Spleen (tissue), 11 donors: Measurements from ENCODE around the gene ITGBL1. TPM values are rescaled to one million over a fixed set of nuclear protein-coding genes. Genes with fewer than 3 reads are reported as not detected.

Experiments used
- DNase-seq: peaks from one replicate; pipeline ENCODE4 v3.0.0-alpha.2; 2020
- H3K27ac ChIP-seq, 8 donors: fragments of 200-600 bp; sonication (generic) in 7 of 8; 1 replicate in 4 of 8; 2 replicates in 4 of 8; pipeline versions ENCODE4 v1.5.0 to v1.8.0; 2016 to 2021; ENCODE audit warnings: inconsistent platforms in 4 of 8, mild to moderate bottlenecking in 4 of 8, moderate library complexity in 1 of 8
- H3K27me3 ChIP-seq, 7 donors: fragments of 200-600 bp; sonication (generic) in 6 of 7; replicated peaks in 1 of 7; 1 replicate in 4 of 7; 2 replicates in 3 of 7; pipeline versions ENCODE4 v1.5.0 to v1.8.0; 2016 to 2021; ENCODE audit warnings: inconsistent platforms in 3 of 7, mild to moderate bottlenecking in 1 of 7
- H3K36me3 ChIP-seq, 6 donors: fragments of 200-600 bp; sonication (generic) in 5 of 6; 1 replicate in 4 of 6; 2 replicates in 2 of 6; pipeline versions ENCODE4 v1.5.0 to v1.8.0; 2016 to 2021; ENCODE audit warnings: inconsistent platforms in 2 of 6
- H3K4me1 ChIP-seq, 6 donors: fragments of 200-600 bp; sonication (generic) in 5 of 6; 1 replicate in 3 of 6; 2 replicates in 3 of 6; pipeline versions ENCODE4 v1.5.0 to v1.8.0; 2016 to 2021; ENCODE audit warnings: inconsistent platforms in 3 of 6
- H3K4me3 ChIP-seq, 8 donors: fragments of 200-600 bp; sonication (generic) in 7 of 8; 1 replicate in 4 of 8; 2 replicates in 4 of 8; pipeline versions ENCODE4 v1.5.0 to v1.8.0; 2016 to 2021; ENCODE audit warnings: inconsistent platforms in 4 of 8, mild to moderate bottlenecking in 4 of 8, moderate library complexity in 2 of 8
- H3K9me3 ChIP-seq, 8 donors: fragments of 200-600 bp; sonication (generic) in 7 of 8; 1 replicate in 4 of 8; 2 replicates in 4 of 8; pipeline versions ENCODE4 v1.5.0 to v1.8.0; 2016 to 2021; ENCODE audit warnings: inconsistent platforms in 4 of 8
- POLR2A ChIP-seq, 3 donors: fragments of 450-650 bp; IDR thresholded peaks; one replicate each; pipeline ENCODE4 v1.5.1; 2017; ENCODE audit warnings: antibody characterized with exemption in 3 of 3, mild to moderate bottlenecking in 1 of 3
- POLR2AphosphoS5 ChIP-seq, 3 donors: sonication (generic); formaldehyde crosslinking; IDR thresholded peaks; one replicate each; pipeline ENCODE4 v1.5.1; 2017; ENCODE audit warnings: antibody characterized with exemption in 3 of 3
- WGBS, 5 donors: extraction: QIAGEN DNeasy Blood & Tissue Kit in 3 of 5; methylation state at CpG; one replicate each; pipeline versions ENCODE4 v1.1.5 to v1.1.7; 2013 to 2018; 5-methylcytosine and 5-hydroxymethylcytosine counted together
- intact Hi-C: fragments of 100-400 bp; cut with DNase I; formaldehyde crosslinking; loops from one replicate; pipeline ENCODE4 v1.15.0; 2023; ENCODE audit warnings: low total_unique reads
- polyA plus RNA-seq, 3 donors: library from polyadenylated mRNA; stranded (reverse); fragments of 200-250 nt; gene quantifications; one replicate each; pipeline ENCODE4 v1.2.1, GENCODE V29; 2013
- total RNA-seq, 7 donors: library from RNA; depleted of rRNA in 3 of 7; stranded (reverse); fragments of >200 nt in 3 of 7; fragmentation: NEBNext Ultra II Directional in 4 of 7; extraction: Animal tissue kit (Norgen Biotek cat#: 25700) in 4 of 7; gene quantifications; one replicate each; pipeline versions ENCODE4 v1.1.0 to v1.2.1, GENCODE V29; 2016 to 2021
- TF ChIP-seq, protein P1 (sequence below), 11 experiments: fragments of 200-600 bp in 7 of 11; fragments of 450-650 bp in 4 of 11; sonication (generic) in 4 of 11; IDR thresholded peaks in 8 of 11; conservative IDR thresholded peaks in 3 of 11; 1 replicate in 7 of 11; 2 replicates in 4 of 11; pipeline versions ENCODE4 v1.4.0 to v1.8.0; 2016 to 2021; ENCODE audit warnings: antibody characterized with exemption in 11 of 11, inconsistent platforms in 4 of 11, mild to moderate bottlenecking in 1 of 11
- donor health status: healthy with polysubstance abuse.
- donor health status: DM: no; HTN: no; CAD: no; lungs with moderate emphysema.
- donor health status: DM: no; HTN: no; CAD: no.
- donor health status: Bipolar disorder and iron deficiency.
- donor health status: healthy.
- donor health status: DM: no; HTN: no; CAD: no.
- donor health status: DM: yes; HTN: yes; CAD: no.

Gene ITGBL1
- total and polyA plus RNA-seq, 10 donors = 0.48 to 1.6 (median 0.97) TPM; not detected in 1

DNA sequence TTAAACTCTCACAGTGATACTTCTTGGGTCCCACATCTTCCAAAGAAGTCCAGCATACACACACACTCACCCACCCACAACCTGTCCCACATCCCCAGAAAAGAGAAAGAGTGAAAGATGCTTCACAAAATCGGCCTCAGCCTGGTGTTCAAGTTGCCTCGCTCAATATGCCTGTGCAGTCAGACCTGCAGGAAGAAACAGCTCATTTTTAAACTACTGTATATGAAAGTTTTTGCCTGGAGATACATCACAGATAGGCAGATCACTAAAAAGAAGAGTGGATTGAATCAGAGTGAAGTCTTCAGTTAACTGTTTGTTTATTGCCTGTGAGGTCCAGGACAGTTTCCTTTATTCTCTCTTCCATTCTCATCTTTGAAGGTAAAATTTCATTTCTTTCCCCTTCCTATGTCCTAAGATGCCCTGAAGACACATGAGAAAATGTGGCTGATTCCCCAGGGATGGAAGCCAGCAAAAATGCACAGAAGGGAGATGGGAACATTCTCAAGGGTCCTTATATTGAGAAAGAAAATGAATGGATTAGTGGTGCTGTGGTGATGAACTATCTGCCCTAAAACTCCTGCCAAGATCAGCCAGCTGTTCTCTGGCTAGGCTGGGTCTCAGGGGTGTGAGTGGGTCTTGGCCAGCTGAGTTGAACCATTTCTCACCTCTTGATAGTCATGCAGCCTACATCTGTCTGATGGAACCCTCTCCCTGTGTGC is 259.0 kb downstream of the ITGBL1 start:
- no peak for DNase-seq
- Histone ChIP-seq H3K27me3 (no peaks in the 10 kb centered on the region), H3K4me3 (no peak overlapping the region), H3K27ac (no peak overlapping the region), H3K36me3 (no peaks in the 10 kb centered on the region), H3K9me3 (no peaks in the 10 kb centered on the region), H3K4me1 (peaks cover 0 to 7% (median 0%) of the 10 kb centered on the region in 6 donors)
- intact Hi-C loops = no loop called here
- WGBS, 5 donors = 66 to 92% (median 84%) methylated on average over 2 of the region's 2 CpGs
- TF ChIP-seq, protein P1, sequence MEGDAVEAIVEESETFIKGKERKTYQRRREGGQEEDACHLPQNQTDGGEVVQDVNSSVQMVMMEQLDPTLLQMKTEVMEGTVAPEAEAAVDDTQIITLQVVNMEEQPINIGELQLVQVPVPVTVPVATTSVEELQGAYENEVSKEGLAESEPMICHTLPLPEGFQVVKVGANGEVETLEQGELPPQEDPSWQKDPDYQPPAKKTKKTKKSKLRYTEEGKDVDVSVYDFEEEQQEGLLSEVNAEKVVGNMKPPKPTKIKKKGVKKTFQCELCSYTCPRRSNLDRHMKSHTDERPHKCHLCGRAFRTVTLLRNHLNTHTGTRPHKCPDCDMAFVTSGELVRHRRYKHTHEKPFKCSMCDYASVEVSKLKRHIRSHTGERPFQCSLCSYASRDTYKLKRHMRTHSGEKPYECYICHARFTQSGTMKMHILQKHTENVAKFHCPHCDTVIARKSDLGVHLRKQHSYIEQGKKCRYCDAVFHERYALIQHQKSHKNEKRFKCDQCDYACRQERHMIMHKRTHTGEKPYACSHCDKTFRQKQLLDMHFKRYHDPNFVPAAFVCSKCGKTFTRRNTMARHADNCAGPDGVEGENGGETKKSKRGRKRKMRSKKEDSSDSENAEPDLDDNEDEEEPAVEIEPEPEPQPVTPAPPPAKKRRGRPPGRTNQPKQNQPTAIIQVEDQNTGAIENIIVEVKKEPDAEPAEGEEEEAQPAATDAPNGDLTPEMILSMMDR (IDR thresholded peaks at IDR 0.05 in 8 of 11, conservative IDR thresholded peaks at IDR 0.05 in 3 of 11) = no peak
- TF ChIP-seq POLR2AphosphoS5 (IDR thresholded peaks at IDR 0.05) (no peak), POLR2A (IDR thresholded peaks at IDR 0.05) (no peak)

DNA sequence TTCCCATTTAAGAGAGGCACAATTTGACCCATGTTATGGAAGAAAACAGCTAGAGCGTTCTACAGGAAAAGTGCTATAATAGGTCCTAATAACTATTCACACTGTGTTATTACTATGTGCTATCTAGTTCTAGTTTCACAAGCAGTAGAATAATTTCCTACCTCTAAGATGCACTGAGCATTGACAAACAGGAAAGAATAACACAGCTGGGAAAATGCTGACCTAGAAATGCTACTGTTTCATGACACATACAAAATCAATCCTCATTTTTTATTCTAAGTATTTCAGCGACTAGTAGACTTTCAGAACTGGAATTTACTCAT is 259.5 kb downstream of the ITGBL1 start:
- TF ChIP-seq, protein P1 (IDR thresholded peaks at IDR 0.05 in 8 of 11, conservative IDR thresholded peaks at IDR 0.05 in 3 of 11) = no peak
- no peak for TF ChIP-seq POLR2A (IDR thresholded peaks at IDR 0.05)
- TF ChIP-seq POLR2AphosphoS5 (IDR thresholded peaks at IDR 0.05) = no peak
- 74 to 94% (median 79%) methylated on average over 2 of the region's 2 CpGs for WGBS, 5 donors
- DNase-seq = no peak
- Histone ChIP-seq H3K4me1 (peaks cover 0 to 1% (median 0%) of the 10 kb centered on the region in 6 donors), H3K36me3 (no peaks in the 10 kb centered on the region), H3K27me3 (no peaks in the 10 kb centered on the region), H3K27ac (no peak overlapping the region), H3K4me3 (no peak overlapping the region), H3K9me3 (no peaks in the 10 kb centered on the region)
- intact Hi-C loops = no loop called here

DNA sequence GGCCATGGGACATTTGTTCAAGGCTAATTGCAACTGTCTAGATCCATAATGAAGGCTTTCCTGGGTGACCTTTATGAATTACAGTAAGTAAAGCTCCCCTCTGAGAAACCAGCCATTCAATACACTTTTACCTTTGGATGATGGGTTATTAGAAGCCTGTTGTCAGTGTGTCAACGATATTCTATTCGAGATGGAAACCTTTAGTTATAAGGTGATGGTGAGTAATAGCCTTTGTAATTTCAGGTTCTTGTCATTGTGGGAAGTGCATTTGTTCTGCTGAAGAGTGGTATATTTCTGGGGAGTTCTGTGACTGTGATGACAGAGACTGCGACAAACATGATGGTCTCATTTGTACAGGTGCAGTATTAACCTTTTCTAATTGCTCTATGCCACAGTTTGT is 261.7 kb downstream of the ITGBL1 start:
- H3K27ac ChIP-seq = no peak overlapping the region
- no peaks in the 10 kb centered on the region for H3K36me3 ChIP-seq
- intact Hi-C loops = no loop called here
- 84 to 93% (median 90%) methylated on average over 3 of the region's 3 CpGs for WGBS, 5 donors
- TF ChIP-seq POLR2AphosphoS5 (IDR thresholded peaks at IDR 0.05) = no peak
- no peak for TF ChIP-seq POLR2A (IDR thresholded peaks at IDR 0.05)
- TF ChIP-seq, protein P1 (IDR thresholded peaks at IDR 0.05 in 8 of 11, conservative IDR thresholded peaks at IDR 0.05 in 3 of 11) = no peak
- H3K9me3 ChIP-seq = no peaks in the 10 kb centered on the region
- H3K4me3 ChIP-seq = no peak overlapping the region
- DNase-seq = no peak
- H3K4me1 ChIP-seq = no peaks in the 10 kb centered on the region
- H3K27me3 ChIP-seq = no peaks in the 10 kb centered on the region

DNA sequence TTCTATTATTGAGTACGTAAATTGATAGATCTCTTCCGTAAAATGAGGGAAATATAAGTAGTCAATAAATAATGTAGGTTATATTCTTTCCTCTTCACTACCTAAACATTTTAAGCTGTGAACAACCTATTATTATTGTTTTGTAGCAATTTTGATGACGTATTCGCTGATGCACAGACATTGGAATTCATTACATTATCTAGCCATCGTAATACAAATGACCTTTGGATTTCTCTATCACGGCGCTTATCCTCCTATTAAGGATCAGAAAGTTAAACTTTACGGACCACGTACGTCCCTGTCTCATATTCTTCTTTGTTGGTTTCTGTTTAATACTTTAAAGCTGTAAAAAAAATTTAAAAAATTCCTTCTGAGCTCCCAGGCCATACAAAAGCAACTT is 264.9 kb downstream of the ITGBL1 start:
- DNase-seq = no peak
- Histone ChIP-seq H3K27me3 (no peaks in the 10 kb centered on the region), H3K27ac (no peak overlapping the region), H3K36me3 (no peaks in the 10 kb centered on the region), H3K9me3 (no peaks in the 10 kb centered on the region), H3K4me1 (no peaks in the 10 kb centered on the region), H3K4me3 (no peak overlapping the region)
- WGBS, 5 donors = 89 to 95% (median 93%) methylated on average over 10 of the region's 10 CpGs
- no peak for TF ChIP-seq POLR2A (IDR thresholded peaks at IDR 0.05)
- TF ChIP-seq POLR2AphosphoS5 (IDR thresholded peaks at IDR 0.05) = no peak
- TF ChIP-seq, protein P1 (IDR thresholded peaks at IDR 0.05 in 8 of 11, conservative IDR thresholded peaks at IDR 0.05 in 3 of 11) = no peak
- intact Hi-C loops = no loop called here
